Measurements from ENCODE around the gene AFM.

The AFM gene

GRCh38 chr4:73438048-73438447, 43.5 kb upstream of the AFM start:
- no peak for DNase-seq (ENCODE audit: low read depth, low spot score)
- TF ChIP-seq EZH2 (IDR thresholded peaks at IDR 0.05), result no peak
- TF ChIP-seq POLR2AphosphoS5 (IDR thresholded peaks at IDR 0.05; ENCODE audit: borderline replicate concordance, low read depth, low read length), result no peak
- TF ChIP-seq FOXP2 (optimal IDR thresholded peaks at IDR 0.05; ENCODE audit: control extremely low read depth, extremely low read length, insufficient read depth), result no peak
- no peak overlapping the region for H3K9ac ChIP-seq (ENCODE audit: insufficient read length)
- no peak overlapping the region for H3K27ac ChIP-seq
- no peaks in the 10 kb centered on the region for H3K9me3 ChIP-seq (ENCODE audit: low read depth, low read length)
- no peak overlapping the region for H3K4me3 ChIP-seq
- no peaks in the 10 kb centered on the region for H3K36me3 ChIP-seq (ENCODE audit: insufficient read depth, low read length)

- TF ChIP-seq FOXP2 (optimal IDR thresholded peaks at IDR 0.05; ENCODE audit: control extremely low read depth, extremely low read length, insufficient read depth), result no peak
- no peak for TF ChIP-seq POLR2AphosphoS5 (IDR thresholded peaks at IDR 0.05; ENCODE audit: borderline replicate concordance, low read depth, low read length)
- TF ChIP-seq EZH2 (IDR thresholded peaks at IDR 0.05), result no peak
- no peak for DNase-seq (ENCODE audit: low read depth, low spot score)
- H3K27ac ChIP-seq, result no peak overlapping the region
These were observed 42.8 kb upstream of the AFM start for GRCh38 chr4:73438582-73439215.

GRCh38 chr4:73439445-73439844, 42.1 kb upstream of the AFM start:
- H3K36me3 ChIP-seq (ENCODE audit: insufficient read depth, low read length), result no peaks in the 10 kb centered on the region
- H3K4me3 ChIP-seq, result no peak overlapping the region
- H3K27ac ChIP-seq, result no peak overlapping the region
- H3K9me3 ChIP-seq (ENCODE audit: low read depth, low read length), result no peaks in the 10 kb centered on the region
- TF ChIP-seq EZH2 (IDR thresholded peaks at IDR 0.05) (no peak), POLR2AphosphoS5 (IDR thresholded peaks at IDR 0.05; ENCODE audit: borderline replicate concordance, low read depth, low read length) (no peak), FOXP2 (optimal IDR thresholded peaks at IDR 0.05; ENCODE audit: control extremely low read depth, extremely low read length, insufficient read depth) (no peak)
- DNase-seq (ENCODE audit: low read depth, low spot score), result no peak
- no peak overlapping the region for H3K9ac ChIP-seq (ENCODE audit: insufficient read length)

More at GRCh38 chr4:73438582-73439215, 42.8 kb upstream of the AFM start:
- Histone ChIP-seq H3K4me3 (no peak overlapping the region), H3K9me3 (ENCODE audit: low read depth, low read length) (no peaks in the 10 kb centered on the region), H3K9ac (ENCODE audit: insufficient read length) (no peak overlapping the region), H3K36me3 (ENCODE audit: insufficient read depth, low read length) (no peaks in the 10 kb centered on the region)

GRCh38 chr4:73439991-73440390, 41.6 kb upstream of the AFM start:
- no peak for TF ChIP-seq POLR2AphosphoS5 (IDR thresholded peaks at IDR 0.05; ENCODE audit: borderline replicate concordance, low read depth, low read length)
- no peak for TF ChIP-seq FOXP2 (optimal IDR thresholded peaks at IDR 0.05; ENCODE audit: control extremely low read depth, extremely low read length, insufficient read depth)
- TF ChIP-seq EZH2 (IDR thresholded peaks at IDR 0.05), result no peak
- no peaks in the 10 kb centered on the region for H3K36me3 ChIP-seq (ENCODE audit: insufficient read depth, low read length)
- no peak for DNase-seq (ENCODE audit: low read depth, low spot score)
- no peak overlapping the region for H3K27ac ChIP-seq
- H3K9ac ChIP-seq (ENCODE audit: insufficient read length), result no peak overlapping the region
- no peak overlapping the region for H3K4me3 ChIP-seq
- no peaks in the 10 kb centered on the region for H3K9me3 ChIP-seq (ENCODE audit: low read depth, low read length)

GRCh38 chr4:73440653-73441052, 40.9 kb upstream of the AFM start:
- Histone ChIP-seq H3K9me3 (ENCODE audit: low read depth, low read length) (no peaks in the 10 kb centered on the region), H3K9ac (ENCODE audit: insufficient read length) (no peak overlapping the region), H3K4me3 (no peak overlapping the region), H3K36me3 (ENCODE audit: insufficient read depth, low read length) (no peaks in the 10 kb centered on the region), H3K27ac (no peak overlapping the region)
- TF ChIP-seq EZH2 (IDR thresholded peaks at IDR 0.05), result no peak
- TF ChIP-seq POLR2AphosphoS5 (IDR thresholded peaks at IDR 0.05; ENCODE audit: borderline replicate concordance, low read depth, low read length), result no peak
- TF ChIP-seq FOXP2 (optimal IDR thresholded peaks at IDR 0.05; ENCODE audit: control extremely low read depth, extremely low read length, insufficient read depth), result no peak
- DNase-seq (ENCODE audit: low read depth, low spot score), result no peak

GRCh38 chr4:73442275-73442674, 39.3 kb upstream of the AFM start:
- Histone ChIP-seq H3K27ac (no peak overlapping the region), H3K36me3 (ENCODE audit: insufficient read depth, low read length) (no peaks in the 10 kb centered on the region), H3K9me3 (ENCODE audit: low read depth, low read length) (no peaks in the 10 kb centered on the region), H3K9ac (ENCODE audit: insufficient read length) (no peak overlapping the region), H3K4me3 (no peak overlapping the region)
- no peak for DNase-seq (ENCODE audit: low read depth, low spot score)
- no peak for TF ChIP-seq FOXP2 (optimal IDR thresholded peaks at IDR 0.05; ENCODE audit: control extremely low read depth, extremely low read length, insufficient read depth)
- TF ChIP-seq POLR2AphosphoS5 (IDR thresholded peaks at IDR 0.05; ENCODE audit: borderline replicate concordance, low read depth, low read length), result no peak
- TF ChIP-seq EZH2 (IDR thresholded peaks at IDR 0.05), result no peak

- H3K36me3 ChIP-seq (ENCODE audit: insufficient read depth, low read length), result no peaks in the 10 kb centered on the region
- TF ChIP-seq POLR2AphosphoS5 (IDR thresholded peaks at IDR 0.05; ENCODE audit: borderline replicate concordance, low read depth, low read length) (no peak), FOXP2 (optimal IDR thresholded peaks at IDR 0.05; ENCODE audit: control extremely low read depth, extremely low read length, insufficient read depth) (no peak), EZH2 (IDR thresholded peaks at IDR 0.05) (no peak)
These were observed 38.3 kb upstream of the AFM start for GRCh38 chr4:73443224-73443623.

GRCh38 chr4:73445383-73446335, 35.9 kb upstream of the AFM start:
- Histone ChIP-seq H3K27ac (no peak overlapping the region), H3K9me3 (ENCODE audit: low read depth, low read length) (no peaks in the 10 kb centered on the region), H3K9ac (ENCODE audit: insufficient read length) (no peak overlapping the region), H3K36me3 (ENCODE audit: insufficient read depth, low read length) (no peaks in the 10 kb centered on the region), H3K4me3 (no peak overlapping the region)
- no peak for DNase-seq (ENCODE audit: low read depth, low spot score)
- TF ChIP-seq FOXP2 (optimal IDR thresholded peaks at IDR 0.05; ENCODE audit: control extremely low read depth, extremely low read length, insufficient read depth) (no peak), EZH2 (IDR thresholded peaks at IDR 0.05) (no peak), POLR2AphosphoS5 (IDR thresholded peaks at IDR 0.05; ENCODE audit: borderline replicate concordance, low read depth, low read length) (no peak)

More at GRCh38 chr4:73443224-73443623, 38.3 kb upstream of the AFM start:
- no peak for DNase-seq (ENCODE audit: low read depth, low spot score)
- no peak overlapping the region for H3K27ac ChIP-seq
- H3K9ac ChIP-seq (ENCODE audit: insufficient read length), result no peak overlapping the region
- no peak overlapping the region for H3K4me3 ChIP-seq
- H3K9me3 ChIP-seq (ENCODE audit: low read depth, low read length), result no peaks in the 10 kb centered on the region
